ENCODE results near the gene CCDC33. TPM values are rescaled to one million over a fixed set of nuclear protein-coding genes. Genes with fewer than 3 reads are reported as not detected.

The CCDC33 gene
- total and polyA plus RNA-seq, 2 donors (not counting 1 experiment from before 2014, with no cell fraction given) = not detected

- Mint-ChIP-seq H3K27ac (no peak overlapping the region), H3K4me1 (peaks cover 8% of the 10 kb centered on the region), H3K27me3 (peaks cover 55% of the 10 kb centered on the region), H3K4me3 (no peak overlapping the region), H3K9me3 (ENCODE audit: insufficient read depth) (no peaks in the 10 kb centered on the region)
- no peak for DNase-seq
- intact Hi-C loops (cut with micrococcal nuclease) = no loop called here
- TF ChIP-seq EZH2 (IDR thresholded peaks at IDR 0.05; ENCODE audit: borderline replicate concordance, insufficient read depth, low read depth, low read length, poor library complexity, severe bottlenecking) = no peak
- no peak for TF ChIP-seq CTCF (IDR thresholded peaks at IDR 0.05)
- H2AFZ ChIP-seq (ENCODE audit: insufficient read depth, low read depth, low read length, poor library complexity, severe bottlenecking) = no peak overlapping the region
- no peak overlapping the region for H3K9ac ChIP-seq (ENCODE audit: low read length)
- no peaks in the 10 kb centered on the region for H3K9me3 ChIP-seq (ENCODE audit: control extremely low read depth in 1 of 3, control insufficient read depth in 2 of 3, insufficient read depth in 1 of 3, low read length in 2 of 3)
- H3K36me3 ChIP-seq (replicated peaks in 1 of 2; ENCODE audit: control extremely low read depth in 1 of 2, control insufficient read depth in 1 of 2, extremely low read depth in 1 of 2, insufficient read depth in 2 of 2, low read length in 1 of 2) = no peaks in the 10 kb centered on the region
- H3K79me2 ChIP-seq (ENCODE audit: control insufficient read depth, insufficient read depth, low read length) = no peaks in the 10 kb centered on the region
- no peaks in the 10 kb centered on the region for H4K20me1 ChIP-seq (ENCODE audit: control insufficient read depth, insufficient read depth, low read length, poor library complexity, severe bottlenecking)
- no peak overlapping the region for H3K27ac ChIP-seq (ENCODE audit: low read length in 2 of 2)
- no peak overlapping the region for H3K4me3 ChIP-seq (ENCODE audit: control extremely low read depth in 1 of 5, extremely low read depth in 1 of 5, insufficient read depth in 1 of 5, low read depth in 2 of 5, low read length in 4 of 5)
- 94% methylated on average over 2 of the region's 4 CpGs for WGBS (ENCODE audit: insufficient coverage)
- peaks cover 0 to 18% (median 5%) of the 10 kb centered on the region in 4 experiments for H3K27me3 ChIP-seq (replicated peaks in 1 of 4; ENCODE audit: control extremely low read depth in 1 of 4, control insufficient read depth in 3 of 4, insufficient read depth in 4 of 4, low read length in 3 of 4)
- POLR2A ChIA-PET = no interaction called here
- CTCF ChIA-PET = no interaction called here
- no peak for ATAC-seq (ENCODE audit: low read depth)
- no peak overlapping the region for H3K4me2 ChIP-seq (replicated peaks; ENCODE audit: low read depth, low read length, poor library complexity, severe bottlenecking)
- H3K4me1 ChIP-seq (ENCODE audit: control insufficient read depth in 2 of 2, insufficient read depth in 2 of 2, low read length in 2 of 2) = no peaks in the 10 kb centered on the region
These were observed 8.8 kb downstream of the CCDC33 start for GRCh38 chr15:74244822-74245341.

- Mint-ChIP-seq H3K4me1 (peaks cover 8% of the 10 kb centered on the region), H3K4me3 (no peak overlapping the region), H3K9me3 (ENCODE audit: insufficient read depth) (no peaks in the 10 kb centered on the region), H3K27ac (no peak overlapping the region), H3K27me3 (peaks cover 59% of the 10 kb centered on the region)
- H3K9me3 ChIP-seq (ENCODE audit: control extremely low read depth in 1 of 3, control insufficient read depth in 2 of 3, insufficient read depth in 1 of 3, low read length in 2 of 3) = no peaks in the 10 kb centered on the region
- TF ChIP-seq CTCF (IDR thresholded peaks at IDR 0.05) (no peak), EZH2 (IDR thresholded peaks at IDR 0.05; ENCODE audit: borderline replicate concordance, insufficient read depth, low read depth, low read length, poor library complexity, severe bottlenecking) (no peak)
- peaks cover 0 to 18% (median 5%) of the 10 kb centered on the region in 4 experiments for H3K27me3 ChIP-seq (replicated peaks in 1 of 4; ENCODE audit: control extremely low read depth in 1 of 4, control insufficient read depth in 3 of 4, insufficient read depth in 4 of 4, low read length in 3 of 4)
- DNase-seq (no peak), ATAC-seq (ENCODE audit: low read depth) (no peak)
- no peaks in the 10 kb centered on the region for H4K20me1 ChIP-seq (ENCODE audit: control insufficient read depth, insufficient read depth, low read length, poor library complexity, severe bottlenecking)
- H3K4me1 ChIP-seq (ENCODE audit: control insufficient read depth in 2 of 2, insufficient read depth in 2 of 2, low read length in 2 of 2) = no peaks in the 10 kb centered on the region
- H3K79me2 ChIP-seq (ENCODE audit: control insufficient read depth, insufficient read depth, low read length) = no peaks in the 10 kb centered on the region
- no peak overlapping the region for H3K9ac ChIP-seq (ENCODE audit: low read length)
- H3K4me2 ChIP-seq (replicated peaks; ENCODE audit: low read depth, low read length, poor library complexity, severe bottlenecking) = no peak overlapping the region
- H2AFZ ChIP-seq (ENCODE audit: insufficient read depth, low read depth, low read length, poor library complexity, severe bottlenecking) = no peak overlapping the region
- intact Hi-C loops (cut with micrococcal nuclease) = no loop called here
- no peak overlapping the region for H3K4me3 ChIP-seq (ENCODE audit: control extremely low read depth in 1 of 5, extremely low read depth in 1 of 5, insufficient read depth in 1 of 5, low read depth in 2 of 5, low read length in 4 of 5)
- ChIA-PET CTCF (no interaction called here), POLR2A (no interaction called here)
- 13% methylated on average over 13 of the region's 36 CpGs for WGBS (ENCODE audit: insufficient coverage)
- H3K36me3 ChIP-seq (replicated peaks in 1 of 2; ENCODE audit: control extremely low read depth in 1 of 2, control insufficient read depth in 1 of 2, extremely low read depth in 1 of 2, insufficient read depth in 2 of 2, low read length in 1 of 2) = no peaks in the 10 kb centered on the region
- H3K27ac ChIP-seq (ENCODE audit: low read length in 2 of 2) = no peak overlapping the region
These were observed 9.3 kb downstream of the CCDC33 start for GRCh38 chr15:74245342-74245931.
